HuH-7.5 (cell line): Measurements from ENCODE around the gene PLEKHN1.

ENCODE experiments used
- DNase-seq: peaks from one replicate; pipeline ENCODE4 v3.0.0; 2011; ENCODE audit warnings: low spot score

The PLEKHN1 gene

DNA sequence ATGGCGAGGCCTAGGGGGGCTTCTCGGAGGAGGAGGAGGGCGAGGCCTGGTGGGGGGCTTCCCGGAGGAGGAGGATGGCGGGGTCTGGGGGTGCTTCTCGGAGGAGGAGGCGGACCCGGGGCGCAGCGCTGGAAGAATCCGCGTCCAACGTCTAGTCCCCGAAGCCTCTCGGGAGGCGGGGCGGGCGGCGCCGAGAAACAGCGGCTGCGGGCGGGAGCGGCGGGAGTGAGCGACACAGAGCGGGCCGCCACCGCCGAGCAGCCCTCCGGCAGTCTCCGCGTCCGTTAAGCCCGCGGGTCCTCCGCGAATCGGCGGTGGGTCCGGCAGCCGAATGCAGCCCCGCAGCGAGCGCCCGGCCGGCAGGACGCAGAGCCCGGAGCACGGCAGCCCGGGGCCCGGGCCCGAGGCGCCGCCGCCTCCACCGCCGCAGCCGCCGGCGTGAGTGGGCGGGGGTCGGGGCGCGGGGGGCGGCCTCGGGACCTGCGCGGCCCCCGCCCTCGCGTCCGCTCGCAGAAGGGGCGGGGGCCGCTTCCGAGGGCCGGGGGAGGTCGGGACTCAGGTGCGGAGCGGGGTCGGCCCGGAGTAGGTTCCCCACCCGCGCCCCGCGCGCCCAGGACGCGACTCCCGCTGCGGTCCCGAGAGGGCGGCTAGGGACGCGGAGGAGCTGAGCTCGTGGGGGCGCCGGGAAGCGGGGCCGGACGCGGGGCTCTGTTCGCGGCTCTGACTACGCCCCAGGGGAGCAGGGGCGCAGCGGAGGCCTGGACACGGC lies 5.7 kb upstream of the PLEKHN1 start, which contains the start of gene KLHL17:
KLHL17 (plus strand) TSS at position 222 of the 769 bp plus-strand sequence; CDS start at position 332, 110 bp downstream.
- DNase-seq: peak; percentile 92

DNA sequence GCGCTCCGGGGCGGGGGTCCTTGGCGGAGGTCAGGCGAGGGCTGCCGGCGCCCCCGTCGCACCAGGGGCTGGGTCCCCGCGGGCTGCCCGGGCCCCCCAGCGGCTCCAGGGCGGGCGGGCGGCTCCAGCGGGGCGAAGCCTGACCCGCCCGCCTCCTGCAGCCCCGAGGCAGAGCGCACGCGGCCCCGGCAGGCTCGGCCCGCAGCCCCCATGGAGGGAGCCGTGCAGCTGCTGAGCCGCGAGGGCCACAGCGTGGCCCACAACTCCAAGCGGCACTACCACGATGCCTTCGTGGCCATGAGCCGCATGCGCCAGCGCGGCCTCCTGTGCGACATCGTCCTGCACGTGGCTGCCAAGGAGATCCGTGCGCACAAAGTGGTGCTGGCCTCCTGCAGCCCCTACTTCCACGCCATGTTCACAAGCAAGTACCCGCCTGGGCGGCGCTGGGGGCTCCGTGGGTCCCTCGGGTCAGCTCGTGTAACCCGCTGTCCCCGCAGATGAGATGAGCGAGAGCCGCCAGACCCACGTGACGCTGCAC lies 5.1 kb upstream of the PLEKHN1 start:
- DNase-seq: no peak

DNA sequence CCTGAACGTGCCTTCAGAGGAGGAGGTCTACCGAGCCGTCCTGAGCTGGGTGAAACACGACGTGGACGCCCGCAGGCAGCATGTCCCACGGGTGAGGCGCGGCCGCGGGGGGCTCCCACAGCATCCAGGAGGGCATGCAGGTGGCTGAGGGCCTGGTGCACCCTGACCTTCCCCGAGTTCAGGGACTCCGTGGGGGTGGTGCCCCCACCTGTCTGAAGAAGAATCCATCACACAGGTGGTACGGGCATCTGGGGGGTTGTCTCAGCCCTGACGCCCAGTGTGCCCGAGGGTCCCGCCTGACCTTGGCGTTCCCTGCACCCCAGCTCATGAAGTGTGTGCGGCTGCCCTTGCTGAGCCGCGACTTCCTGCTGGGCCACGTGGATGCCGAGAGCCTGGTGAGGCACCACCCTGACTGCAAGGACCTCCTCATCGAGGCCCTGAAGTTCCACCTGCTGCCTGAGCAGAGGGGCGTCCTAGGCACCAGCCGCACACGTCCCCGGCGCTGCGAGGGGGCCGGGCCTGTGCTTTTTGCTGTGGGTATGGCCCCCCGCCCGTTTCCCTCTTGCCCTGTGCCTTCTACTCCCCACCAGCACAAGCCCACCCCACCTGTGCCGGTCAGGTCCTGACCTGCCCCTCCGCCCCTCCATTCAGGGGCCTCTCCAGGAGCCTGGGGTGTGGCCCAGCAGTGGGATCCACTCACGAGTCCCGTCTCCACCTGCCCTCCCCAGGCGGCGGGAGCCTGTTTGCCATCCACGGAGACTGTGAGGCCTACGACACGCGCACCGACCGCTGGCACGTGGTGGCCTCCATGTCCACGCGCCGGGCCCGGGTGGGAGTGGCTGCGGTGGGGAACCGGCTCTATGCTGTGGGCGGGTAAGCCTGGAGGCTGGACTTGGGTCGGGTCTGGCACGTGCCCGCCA lies 3.6 kb upstream of the PLEKHN1 start:
- DNase-seq: no peak

DNA sequence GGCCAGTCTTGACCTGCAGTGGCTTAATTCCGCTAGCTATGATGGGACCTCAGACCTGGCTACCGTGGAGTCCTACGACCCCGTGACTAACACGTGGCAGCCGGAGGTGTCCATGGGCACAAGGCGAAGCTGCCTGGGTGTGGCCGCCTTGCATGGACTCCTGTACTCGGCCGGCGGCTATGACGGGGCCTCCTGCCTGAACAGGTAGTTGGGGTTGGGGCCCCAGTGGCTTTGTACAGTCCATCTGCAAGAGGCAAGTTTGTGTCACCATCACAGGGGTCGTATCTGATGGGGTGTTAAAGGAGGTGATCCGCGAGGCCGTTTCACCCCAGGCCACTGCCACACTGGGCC lies 3.0 kb upstream of the PLEKHN1 start:
- no peak for DNase-seq

DNA sequence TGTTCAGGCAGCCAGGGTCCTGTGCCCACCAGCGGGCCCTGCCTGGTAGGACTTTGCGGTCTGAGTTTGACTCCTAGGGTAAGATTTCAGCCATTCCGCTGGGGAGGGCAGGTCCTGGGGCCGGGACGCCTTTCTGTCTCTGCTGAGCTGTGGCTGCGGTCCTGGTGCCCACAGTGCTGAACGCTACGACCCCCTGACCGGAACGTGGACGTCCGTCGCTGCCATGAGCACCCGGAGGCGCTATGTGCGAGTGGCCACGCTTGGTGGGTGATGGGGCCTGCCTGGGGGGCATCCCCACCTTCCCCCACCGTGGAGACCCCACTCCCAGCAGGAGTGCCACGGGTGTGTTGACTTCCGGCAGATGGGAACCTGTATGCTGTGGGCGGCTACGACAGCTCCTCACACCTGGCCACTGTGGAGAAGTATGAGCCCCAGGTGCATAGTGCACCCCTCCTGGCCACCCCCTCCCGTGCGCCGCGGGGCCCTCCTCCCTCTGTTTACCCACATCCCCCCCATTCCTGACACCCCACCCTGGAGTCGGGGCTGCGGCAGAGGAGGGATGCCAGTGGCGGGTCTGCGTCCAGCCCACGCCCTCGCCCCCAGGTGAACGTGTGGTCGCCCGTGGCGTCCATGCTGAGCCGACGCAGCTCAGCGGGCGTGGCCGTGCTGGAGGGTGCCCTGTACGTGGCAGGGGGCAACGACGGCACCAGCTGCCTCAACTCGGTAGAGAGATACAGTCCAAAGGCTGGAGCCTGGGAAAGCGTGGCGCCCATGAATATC lies 2.3 kb upstream of the PLEKHN1 start:
- no peak for DNase-seq

DNA sequence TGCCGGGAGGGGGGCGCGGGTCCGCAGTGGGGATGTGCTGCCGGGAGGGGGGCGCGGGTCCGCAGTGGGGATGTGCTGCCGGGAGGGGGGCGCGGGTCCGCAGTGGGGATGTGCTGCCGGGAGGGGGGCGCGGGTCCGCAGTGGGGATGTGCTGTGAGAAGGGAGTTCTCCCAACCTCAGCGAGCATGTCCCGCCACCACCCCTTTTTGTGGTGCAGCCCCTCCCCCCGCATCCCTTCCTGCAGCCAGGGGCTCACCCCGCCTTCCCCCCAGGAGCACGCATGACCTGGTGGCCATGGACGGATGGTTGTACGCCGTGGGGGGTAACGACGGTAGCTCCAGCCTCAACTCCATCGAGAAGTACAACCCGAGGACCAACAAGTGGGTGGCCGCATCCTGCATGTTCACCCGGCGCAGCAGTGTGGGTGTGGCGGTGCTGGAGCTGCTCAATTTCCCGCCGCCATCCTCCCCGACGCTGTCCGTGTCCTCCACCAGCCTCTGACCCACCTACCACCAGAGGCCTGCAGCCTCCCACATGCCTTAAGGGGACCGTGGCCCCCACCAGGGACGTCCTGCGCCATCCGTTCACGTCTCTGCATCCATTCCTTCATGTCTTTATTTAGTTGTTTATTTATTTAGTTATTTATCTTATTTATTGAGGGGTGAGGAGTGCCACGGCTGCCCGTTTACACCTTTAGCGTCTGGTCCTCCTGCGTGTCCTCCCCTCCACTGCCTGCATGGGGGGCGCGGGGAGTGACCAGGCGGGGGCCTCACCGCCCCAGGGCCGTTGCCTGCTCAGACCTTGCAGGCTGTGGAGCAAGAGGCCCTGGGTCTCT lies 1.4 kb upstream of the PLEKHN1 start:
- DNase-seq: no peak

DNA sequence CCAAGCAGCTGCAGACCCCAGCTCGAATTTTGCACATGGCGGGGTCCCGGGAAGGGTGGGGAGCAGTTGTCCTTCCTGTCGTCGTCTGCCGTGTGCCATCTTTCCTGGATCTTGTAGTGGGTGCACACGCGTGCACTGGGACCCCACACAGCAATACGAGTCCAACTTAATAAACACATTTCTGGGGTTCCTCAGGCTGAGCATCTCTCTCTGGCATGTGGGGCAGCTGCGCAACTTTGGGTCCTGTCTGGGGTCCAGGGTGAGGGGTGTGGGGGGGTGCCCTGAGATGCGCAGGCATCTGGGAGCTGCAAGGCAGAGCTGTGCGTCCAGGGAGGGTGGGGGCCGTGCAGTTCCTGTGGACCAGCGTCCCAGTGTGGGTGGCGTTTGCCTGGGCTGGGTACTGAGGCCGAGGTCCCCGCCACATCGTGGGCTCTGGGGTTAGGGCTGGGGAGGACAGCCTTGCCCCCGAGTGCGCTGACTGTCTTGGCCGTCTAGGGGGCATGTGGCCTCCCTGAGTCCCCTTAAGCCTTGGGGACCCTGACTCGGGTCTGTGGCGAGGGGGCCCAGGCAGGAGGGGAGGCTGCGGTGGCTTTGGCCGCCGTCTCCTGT lies 652 bp upstream of the PLEKHN1 start:
- no peak for DNase-seq

DNA sequence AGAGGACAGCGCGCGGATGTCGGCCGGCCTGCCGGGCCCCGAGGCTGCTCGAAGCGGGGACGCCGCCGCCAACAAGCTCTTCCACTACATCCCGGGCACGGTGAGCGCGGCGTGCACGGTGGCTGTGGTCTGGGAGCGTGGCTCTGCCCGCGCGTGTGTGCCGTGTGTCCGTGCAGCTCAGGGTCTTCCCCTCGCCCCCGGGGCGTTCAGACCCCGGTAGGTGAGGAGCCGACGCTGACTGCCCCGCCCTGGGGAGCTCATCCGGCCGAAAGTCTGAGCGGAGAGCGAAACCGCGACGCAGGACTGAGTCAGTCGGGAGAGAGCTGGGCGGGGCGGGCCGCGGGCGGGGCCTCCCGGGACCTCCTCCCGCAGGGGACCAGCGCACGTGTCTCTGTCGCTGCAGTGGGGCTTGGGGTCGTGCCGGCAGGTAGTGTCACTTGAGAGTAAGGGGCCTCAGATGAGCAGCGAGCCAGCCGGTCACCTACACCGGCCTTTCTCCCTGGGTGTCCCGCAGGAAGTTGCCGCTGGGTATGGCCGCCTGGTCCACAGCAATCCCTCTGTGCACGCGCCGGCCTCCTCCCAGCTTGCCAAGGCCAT lies 520 bp downstream of the PLEKHN1 start:
- DNase-seq: peak; percentile 87

DNA sequence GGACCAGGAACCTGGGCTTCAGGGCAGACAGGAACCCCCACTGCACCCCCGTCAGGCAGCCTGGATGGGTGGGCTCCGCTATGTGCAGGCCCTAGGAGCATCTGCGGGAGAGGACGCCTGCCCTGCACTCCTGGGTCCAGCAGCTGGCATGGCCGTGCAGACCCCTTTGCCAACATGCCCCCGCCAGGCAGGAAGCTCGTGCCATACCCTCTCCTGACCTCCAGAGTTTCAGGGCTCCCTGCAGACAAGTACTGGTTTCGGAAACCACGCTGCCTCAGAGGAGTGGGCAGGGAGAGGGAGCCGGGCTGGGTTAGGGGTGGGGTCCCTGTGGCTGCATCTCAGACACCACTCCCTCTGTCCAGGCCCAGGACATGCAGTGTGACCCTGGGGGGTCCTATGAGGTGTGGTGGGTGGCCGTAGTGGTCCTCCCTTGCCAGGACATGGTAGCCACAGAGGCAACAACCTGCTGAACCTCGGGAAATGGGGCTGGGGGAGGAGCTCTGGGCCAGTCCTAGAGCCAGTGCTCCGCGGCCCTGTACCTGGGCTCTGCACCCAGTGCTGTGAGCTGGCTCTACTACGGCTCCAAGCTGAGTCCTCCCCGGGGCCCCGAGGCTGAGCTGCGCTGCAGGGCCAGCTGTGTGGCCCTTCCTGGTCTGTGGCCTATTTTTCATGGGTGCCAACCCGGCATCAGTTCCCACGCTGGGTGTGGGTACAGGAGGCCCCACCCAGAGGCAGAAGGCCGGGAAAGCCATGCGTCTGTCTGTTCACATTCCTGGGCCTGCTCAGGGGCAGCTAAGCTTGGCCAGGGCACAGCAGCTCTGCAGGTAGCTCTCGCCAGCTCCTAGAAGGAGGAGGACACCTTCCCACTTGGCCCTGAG lies 1.4 kb downstream of the PLEKHN1 start:
- no peak for DNase-seq

DNA sequence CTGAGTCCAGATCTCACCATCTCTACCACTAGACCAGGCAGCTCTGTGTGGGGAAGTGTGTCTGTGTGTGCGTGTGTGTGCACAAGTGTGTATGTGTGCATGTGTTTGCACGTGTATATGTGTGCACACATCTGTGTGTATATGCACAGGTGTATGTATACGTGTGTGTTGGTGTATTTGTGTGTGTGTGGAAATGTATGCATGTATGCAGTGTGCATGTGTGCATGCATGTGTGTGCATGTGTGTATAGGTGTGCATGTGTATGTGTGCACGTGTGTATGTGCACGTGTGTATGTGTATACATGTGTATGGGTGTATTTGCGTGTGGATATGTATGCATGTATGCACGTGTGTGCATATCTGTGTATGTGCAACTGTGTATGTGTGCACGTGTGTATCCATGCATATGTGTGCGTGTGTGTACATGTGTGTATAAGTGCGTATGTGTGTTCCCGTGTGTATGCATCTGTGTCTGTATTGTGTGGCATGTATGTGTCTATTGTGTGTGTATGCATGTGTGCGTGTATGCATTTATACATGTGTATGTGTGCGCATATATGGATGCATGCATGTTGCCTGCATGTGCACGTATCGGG lies 3.1 kb downstream of the PLEKHN1 start:
- no peak for DNase-seq

DNA sequence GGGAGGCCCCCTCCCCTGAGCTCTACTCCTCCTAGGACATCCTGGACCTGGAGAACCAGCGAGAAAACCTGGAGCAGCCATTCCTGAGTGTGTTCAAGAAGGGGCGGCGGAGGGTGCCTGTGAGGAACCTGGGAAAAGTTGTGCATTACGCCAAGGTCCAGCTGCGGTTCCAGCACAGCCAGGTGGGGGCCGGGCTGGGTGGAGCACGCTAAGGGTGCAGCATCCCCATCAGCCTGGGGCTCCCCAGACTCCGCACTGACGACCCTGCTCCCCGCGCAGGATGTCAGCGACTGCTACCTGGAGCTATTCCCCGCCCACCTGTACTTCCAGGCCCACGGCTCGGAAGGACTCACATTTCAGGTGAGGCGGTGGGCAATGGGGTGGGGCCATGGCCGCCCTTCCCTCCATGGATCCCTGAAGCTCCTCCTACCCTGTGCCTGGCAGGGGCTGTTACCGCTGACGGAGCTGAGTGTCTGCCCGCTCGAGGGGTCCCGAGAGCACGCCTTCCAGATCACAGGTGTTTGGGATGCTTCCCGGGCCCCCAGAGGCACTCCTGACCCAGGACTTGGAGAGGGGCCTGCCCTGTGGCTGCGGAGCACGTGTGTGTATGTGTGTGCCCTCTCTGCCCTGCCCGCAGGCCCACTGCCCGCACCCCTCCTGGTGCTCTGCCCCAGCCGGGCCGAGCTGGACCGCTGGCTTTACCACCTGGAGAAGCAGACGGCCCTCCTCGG lies 4.1 kb downstream of the PLEKHN1 start:
- no peak for DNase-seq

DNA sequence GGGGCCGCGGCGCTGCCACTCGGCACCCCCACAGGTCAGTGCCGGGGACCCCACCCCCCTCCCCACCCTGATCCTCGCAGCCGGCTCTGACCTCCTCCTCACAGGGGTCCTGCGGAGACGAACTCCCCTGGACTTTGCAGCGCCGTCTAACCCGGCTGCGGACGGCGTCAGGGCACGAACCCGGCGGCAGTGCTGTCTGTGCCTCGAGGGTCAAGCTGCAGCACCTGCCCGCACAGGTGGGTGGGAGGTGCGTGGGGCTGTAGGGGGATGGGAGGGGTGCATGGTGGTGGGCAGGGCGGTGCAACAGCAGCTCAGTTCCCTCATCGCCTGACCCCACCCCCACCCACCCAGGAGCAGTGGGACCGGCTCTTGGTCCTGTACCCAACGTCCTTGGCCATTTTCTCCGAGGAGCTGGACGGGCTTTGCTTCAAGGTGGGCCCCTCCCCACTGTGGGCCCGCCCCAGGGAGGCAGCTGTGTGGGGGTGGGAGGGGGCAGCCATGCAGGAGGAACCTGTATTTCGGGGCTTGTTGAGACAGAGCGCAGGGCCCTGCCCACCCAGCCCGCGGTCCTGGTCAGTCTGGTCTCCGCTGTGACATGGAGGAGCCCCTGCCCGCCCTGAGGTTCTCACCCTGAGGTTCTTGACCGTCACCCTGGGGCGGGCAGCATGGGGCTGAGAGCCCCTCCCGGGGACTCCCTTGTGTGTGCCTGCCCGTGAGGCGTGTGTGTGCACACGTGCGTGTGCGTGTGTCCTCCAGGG lies 4.9 kb downstream of the PLEKHN1 start:
- no peak for DNase-seq

DNA sequence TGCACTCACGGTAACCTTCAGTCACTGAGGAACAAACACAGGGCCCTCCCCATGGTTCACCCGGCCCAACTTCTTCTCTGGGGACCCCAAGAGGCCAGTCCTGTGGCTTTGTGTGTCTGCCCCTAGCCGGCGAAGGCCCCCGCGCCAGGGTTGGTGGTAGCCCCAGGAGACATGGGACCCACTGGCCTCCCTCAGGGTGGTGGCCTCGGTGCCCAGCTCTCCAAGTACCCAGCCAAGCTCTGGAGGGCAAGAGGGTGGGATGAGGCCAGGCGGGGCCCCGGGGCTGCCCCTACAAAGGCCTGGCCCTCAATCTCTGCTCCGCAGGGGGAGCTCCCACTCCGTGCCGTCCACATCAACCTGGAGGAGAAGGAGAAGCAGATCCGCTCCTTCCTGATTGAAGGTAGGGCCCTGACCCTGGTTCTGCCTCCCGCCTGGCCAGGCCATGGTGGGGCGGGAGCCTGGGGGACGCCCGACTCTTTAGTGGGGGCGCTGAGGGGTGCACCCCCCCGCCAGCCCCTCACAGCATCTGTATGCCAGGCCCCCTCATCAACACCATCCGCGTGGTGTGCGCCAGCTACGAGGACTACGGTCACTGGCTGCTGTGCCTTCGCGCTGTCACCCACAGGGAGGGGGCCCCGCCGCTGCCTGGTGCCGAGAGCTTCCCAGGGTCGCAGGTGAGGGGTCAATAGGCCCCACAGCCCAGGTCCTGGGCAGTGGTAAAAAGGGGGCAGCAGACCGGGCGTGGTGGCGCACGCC lies 5.6 kb downstream of the PLEKHN1 start:
- DNase-seq: no peak

DNA sequence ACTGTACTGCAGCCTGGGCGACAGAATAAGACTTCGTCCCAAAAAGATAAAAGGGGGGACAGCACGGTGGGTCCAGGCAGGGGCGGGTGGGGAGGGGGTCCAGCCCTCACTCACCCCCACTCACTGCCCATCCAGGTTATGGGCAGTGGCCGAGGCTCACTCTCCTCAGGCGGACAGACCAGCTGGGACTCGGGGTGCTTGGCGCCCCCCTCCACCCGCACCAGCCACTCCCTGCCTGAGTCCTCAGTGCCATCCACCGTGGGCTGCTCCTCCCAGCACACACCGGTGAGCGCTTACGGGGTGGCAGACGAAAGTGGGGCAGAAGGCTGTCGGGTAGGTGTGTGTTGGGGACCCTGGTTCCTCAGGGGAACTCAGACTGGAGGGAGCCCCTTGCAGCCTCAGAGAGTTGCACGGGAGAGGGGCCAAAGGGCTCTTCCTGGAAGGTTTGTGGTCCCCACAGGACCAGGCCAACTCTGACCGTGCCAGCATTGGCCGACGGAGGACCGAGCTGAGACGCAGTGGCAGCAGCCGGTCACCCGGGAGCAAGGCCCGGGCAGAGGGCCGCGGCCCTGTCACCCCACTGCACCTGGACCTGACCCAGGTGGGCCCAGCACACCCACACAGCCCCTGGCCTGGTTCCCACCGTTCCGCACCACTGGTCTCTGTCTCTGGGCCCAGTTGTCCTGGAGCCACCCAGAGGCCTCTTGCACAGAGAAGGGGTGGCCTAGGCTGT lies 6.6 kb downstream of the PLEKHN1 start:
- DNase-seq: no peak

DNA sequence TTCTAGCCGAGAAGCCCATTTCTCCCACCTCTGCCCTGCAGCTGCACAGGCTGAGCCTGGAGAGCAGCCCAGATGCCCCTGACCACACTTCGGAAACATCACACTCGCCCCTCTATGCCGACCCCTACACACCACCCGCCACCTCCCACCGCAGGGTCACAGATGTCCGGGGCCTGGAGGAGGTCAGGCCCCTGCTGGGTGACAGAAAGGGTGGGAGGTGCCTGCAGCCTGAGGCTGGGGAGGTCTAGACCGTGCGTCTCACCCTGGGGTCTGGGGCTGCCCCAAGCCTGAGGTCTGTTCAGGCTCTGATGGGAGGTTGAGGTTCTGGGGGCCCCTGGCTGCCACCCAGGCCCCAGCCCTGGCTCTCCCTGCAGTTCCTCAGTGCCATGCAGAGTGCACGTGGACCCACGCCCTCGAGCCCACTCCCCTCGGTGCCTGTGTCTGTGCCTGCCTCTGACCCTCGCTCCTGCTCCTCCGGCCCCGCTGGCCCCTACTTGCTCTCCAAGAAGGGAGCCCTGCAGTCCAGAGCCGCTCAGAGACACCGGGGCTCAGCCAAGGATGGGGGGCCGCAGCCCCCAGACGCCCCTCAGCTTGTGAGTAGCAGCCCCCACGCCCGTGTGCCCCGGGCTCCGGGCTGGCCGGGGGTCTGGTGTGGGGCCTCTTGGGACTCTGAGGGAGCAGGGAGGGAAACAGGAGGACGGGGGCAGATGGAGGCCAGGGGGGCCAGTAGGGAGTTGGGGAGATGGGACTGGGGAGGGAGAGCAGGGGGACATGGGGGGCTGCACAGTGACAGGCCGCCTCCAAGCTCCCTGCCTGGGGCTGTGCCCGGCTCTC lies 7.4 kb downstream of the PLEKHN1 start:
- no peak for DNase-seq
